Omental fat pad (tissue), 4 donors: ENCODE results near the gene CPXM1. TPM values are rescaled to one million over a fixed set of nuclear protein-coding genes. Genes with fewer than 3 reads are reported as not detected.

Experiments used
- ATAC-seq: fragments of 150-250 bp; one replicate; pipeline ENCODE4 v1.9.1; 2016; ENCODE audit warnings: mild to moderate bottlenecking, moderate library complexity; ENCODE audit not compliant: low FRiP score
- DNase-seq: peaks from one replicate; pipeline ENCODE4 v3.0.0-alpha.2; 2019; ENCODE audit warnings: low spot score
- CTCF ChIP-seq, 3 donors: fragments of 450-650 bp; IDR thresholded peaks; one replicate each; pipeline ENCODE4 v1.5.1; 2016 to 2017; ENCODE audit warnings: antibody characterized with exemption in 3 of 3, mild to moderate bottlenecking in 3 of 3, moderate library complexity in 2 of 3
- total RNA-seq, 4 donors: library from RNA; depleted of rRNA; stranded (reverse); fragments of >200 nt; gene quantifications; one replicate each; pipeline ENCODE4 v1.1.0, GENCODE V29; 2016

Gene CPXM1
- total RNA-seq, 4 donors from 2014 or later = 22.1 to 74.1 (median 32.3) TPM

GRCh38 chr20:2795451-2795850, 5.0 kb downstream of the CPXM1 start:
- no peak for TF ChIP-seq CTCF (IDR thresholded peaks at IDR 0.05)
- ATAC-seq = no peak
- DNase-seq = no peak

- ATAC-seq (no peak), DNase-seq (no peak)
- no peak for TF ChIP-seq CTCF (IDR thresholded peaks at IDR 0.05)
Observed at GRCh38 chr20:2794866-2795447, 5.5 kb downstream of the CPXM1 start.

GRCh38 chr20:2794202-2794748, 6.2 kb downstream of the CPXM1 start:
- DNase-seq = no peak
- TF ChIP-seq CTCF (IDR thresholded peaks at IDR 0.05) = no peak
- ATAC-seq = no peak

- no peak for ATAC-seq
- TF ChIP-seq CTCF (IDR thresholded peaks at IDR 0.05) = no peak
- DNase-seq = no peak
Observed at GRCh38 chr20:2793471-2793870, 7.0 kb downstream of the CPXM1 start.

- ATAC-seq = no peak
- no peak for TF ChIP-seq CTCF (IDR thresholded peaks at IDR 0.05)
- no peak for DNase-seq
Observed at GRCh38 chr20:2783908-2784566, 16.4 kb downstream of the CPXM1 start.

- no peak for TF ChIP-seq CTCF (IDR thresholded peaks at IDR 0.05)
- no peak for DNase-seq
- ATAC-seq = no peak
Observed at GRCh38 chr20:2780948-2781347, 19.5 kb downstream of the CPXM1 start.
